Endothelial cell of umbilical vein (primary cell): ENCODE data around the gene MAK.

Experiments
- EZH2 ChIP-seq: IDR thresholded peaks from 2 replicates; pipeline ENCODE4 v1.6.1; 2012; ENCODE audit warnings: borderline replicate concordance, low read depth, mild to moderate bottlenecking, moderate library complexity, low read length, inconsistent platforms; ENCODE audit not compliant: severe bottlenecking
- FOS ChIP-seq: IDR thresholded peaks from 2 replicates; pipeline ENCODE4 v1.6.1; 2011; ENCODE audit warnings: mild to moderate bottlenecking, low read length, moderate library complexity, borderline replicate concordance; ENCODE audit not compliant: insufficient read depth
- MYC ChIP-seq: IDR thresholded peaks from one replicate; pipeline ENCODE4 v1.6.1; 2011; ENCODE audit warnings: mild to moderate bottlenecking, low read depth, low read length
- POLR2A ChIP-seq: IDR thresholded peaks from 2 replicates; pipeline ENCODE4 v1.6.1; 2012; ENCODE audit warnings: low read depth, mild to moderate bottlenecking, control low read depth, low read length
- POLR2AphosphoS5 ChIP-seq: IDR thresholded peaks from 2 replicates; pipeline ENCODE4 v1.6.1; 2012; ENCODE audit warnings: low read depth, mild to moderate bottlenecking, control low read depth, low read length, moderate library complexity; ENCODE audit not compliant: insufficient read depth
- TF ChIP-seq, protein P1 (sequence below), 2 donors: IDR thresholded peaks; 1 replicate in 1 of 2; 2 replicates in 1 of 2; pipeline ENCODE4 v1.5.1; 2011; ENCODE audit warnings: low read length in 2 of 2, mild to moderate bottlenecking in 2 of 2, moderate library complexity in 2 of 2, control low read depth in 1 of 2, inconsistent platforms in 1 of 2, low read depth in 1 of 2; ENCODE audit not compliant: insufficient read depth in 1 of 2; ENCODE audit errors: extremely low read depth in 1 of 2
- TF ChIP-seq, protein P2 (sequence below): IDR thresholded peaks from 2 replicates; pipeline ENCODE4 v1.6.1; 2011; ENCODE audit not compliant: insufficient read depth, insufficient read length

DNA sequence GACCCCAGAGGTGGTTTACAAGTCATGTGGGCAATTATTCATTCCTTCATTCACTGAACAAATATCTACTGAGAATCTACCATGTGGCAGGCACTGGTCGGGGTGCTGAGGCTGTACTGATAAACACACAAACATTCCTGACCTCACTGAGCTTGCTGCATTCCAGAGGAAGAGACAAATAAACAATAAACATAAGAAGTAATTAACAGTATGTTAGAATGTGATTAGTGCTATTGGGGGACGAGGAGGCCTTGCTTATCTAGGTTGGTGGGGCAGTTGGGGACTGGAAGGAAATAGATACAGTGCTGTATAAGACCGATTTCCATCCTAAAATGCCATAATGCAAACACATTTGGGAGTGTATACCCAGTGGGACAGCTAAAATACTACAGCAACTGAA, 44.1 kb downstream of the MAK start:
- TF ChIP-seq, protein P1, sequence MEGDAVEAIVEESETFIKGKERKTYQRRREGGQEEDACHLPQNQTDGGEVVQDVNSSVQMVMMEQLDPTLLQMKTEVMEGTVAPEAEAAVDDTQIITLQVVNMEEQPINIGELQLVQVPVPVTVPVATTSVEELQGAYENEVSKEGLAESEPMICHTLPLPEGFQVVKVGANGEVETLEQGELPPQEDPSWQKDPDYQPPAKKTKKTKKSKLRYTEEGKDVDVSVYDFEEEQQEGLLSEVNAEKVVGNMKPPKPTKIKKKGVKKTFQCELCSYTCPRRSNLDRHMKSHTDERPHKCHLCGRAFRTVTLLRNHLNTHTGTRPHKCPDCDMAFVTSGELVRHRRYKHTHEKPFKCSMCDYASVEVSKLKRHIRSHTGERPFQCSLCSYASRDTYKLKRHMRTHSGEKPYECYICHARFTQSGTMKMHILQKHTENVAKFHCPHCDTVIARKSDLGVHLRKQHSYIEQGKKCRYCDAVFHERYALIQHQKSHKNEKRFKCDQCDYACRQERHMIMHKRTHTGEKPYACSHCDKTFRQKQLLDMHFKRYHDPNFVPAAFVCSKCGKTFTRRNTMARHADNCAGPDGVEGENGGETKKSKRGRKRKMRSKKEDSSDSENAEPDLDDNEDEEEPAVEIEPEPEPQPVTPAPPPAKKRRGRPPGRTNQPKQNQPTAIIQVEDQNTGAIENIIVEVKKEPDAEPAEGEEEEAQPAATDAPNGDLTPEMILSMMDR (IDR thresholded peaks at IDR 0.05; ENCODE audit: extremely low read depth in 1 of 2, insufficient read depth in 1 of 2, low read depth in 1 of 2, low read length in 2 of 2): no peak
- TF ChIP-seq FOS (no peak), POLR2A (no peak), MYC (no peak), EZH2 (no peak), POLR2AphosphoS5 (no peak)
- TF ChIP-seq, protein P2, sequence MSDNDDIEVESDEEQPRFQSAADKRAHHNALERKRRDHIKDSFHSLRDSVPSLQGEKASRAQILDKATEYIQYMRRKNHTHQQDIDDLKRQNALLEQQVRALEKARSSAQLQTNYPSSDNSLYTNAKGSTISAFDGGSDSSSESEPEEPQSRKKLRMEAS: no peak
